SU-DHL-6 (cell line): Measurements from ENCODE around the gene CABLES2.

ENCODE experiments used
- EZH2phosphoT487 ChIP-seq: fragments of 200-600 bp; sonication (generic), shearing (Covaris generic); conservative IDR thresholded peaks from 2 replicates; pipeline ENCODE4 v1.6.1; 2018; ENCODE audit warnings: mild to moderate bottlenecking, antibody characterized with exemption, low read length, moderate library complexity, mixed read lengths
- TF ChIP-seq, protein P1 (sequence below): fragments of 200-600 bp; sonication (generic); IDR thresholded peaks from one replicate; pipeline ENCODE4 v1.5.1; 2017; ENCODE audit warnings: antibody characterized with exemption, mild to moderate bottlenecking, low read length, moderate library complexity; ENCODE audit not compliant: insufficient read depth, poor library complexity, severe bottlenecking

DNA sequence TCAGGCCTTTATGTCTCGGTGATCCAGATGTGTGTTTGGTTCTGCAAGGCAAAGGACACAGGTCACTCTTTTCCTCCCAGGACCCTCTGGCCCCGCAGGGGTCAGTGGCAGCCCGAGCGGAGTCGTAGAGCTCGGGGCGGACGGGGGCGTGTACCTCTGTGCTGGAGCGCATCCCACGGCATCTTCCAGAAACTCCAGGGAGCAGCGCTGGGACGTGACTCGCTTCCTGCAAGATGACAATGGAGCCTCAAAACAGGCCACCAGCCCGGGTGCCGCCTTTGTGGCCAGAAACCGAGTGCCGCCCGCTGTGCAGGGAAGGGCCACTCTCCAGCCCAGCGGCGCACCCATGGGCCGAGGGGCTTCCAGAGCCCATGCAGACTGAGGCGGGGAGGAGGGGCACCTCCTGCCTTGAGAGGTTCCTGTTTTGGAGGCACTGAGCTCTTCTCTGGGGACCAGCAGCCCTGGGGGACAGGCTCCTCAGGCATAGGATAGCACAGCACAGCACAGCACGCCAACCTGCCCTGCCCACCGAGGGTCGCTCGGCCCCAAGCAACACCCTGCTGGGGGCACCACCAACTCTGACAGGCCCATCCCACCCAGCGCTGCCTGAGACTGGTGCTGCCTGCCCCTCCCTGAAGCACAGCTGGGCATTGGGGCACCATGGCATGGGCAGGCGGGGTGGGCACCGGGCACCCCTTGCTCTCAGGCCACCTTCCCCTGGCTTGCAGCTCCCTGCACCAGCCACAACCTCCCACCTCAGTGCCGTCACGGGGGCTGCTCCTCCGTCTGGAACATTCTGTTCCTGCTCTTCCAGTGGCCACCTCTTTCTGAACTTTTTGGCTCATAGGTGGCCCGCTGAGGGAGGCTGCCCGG lies 10.5 kb downstream of the CABLES2 start:
- TF ChIP-seq, protein P1, sequence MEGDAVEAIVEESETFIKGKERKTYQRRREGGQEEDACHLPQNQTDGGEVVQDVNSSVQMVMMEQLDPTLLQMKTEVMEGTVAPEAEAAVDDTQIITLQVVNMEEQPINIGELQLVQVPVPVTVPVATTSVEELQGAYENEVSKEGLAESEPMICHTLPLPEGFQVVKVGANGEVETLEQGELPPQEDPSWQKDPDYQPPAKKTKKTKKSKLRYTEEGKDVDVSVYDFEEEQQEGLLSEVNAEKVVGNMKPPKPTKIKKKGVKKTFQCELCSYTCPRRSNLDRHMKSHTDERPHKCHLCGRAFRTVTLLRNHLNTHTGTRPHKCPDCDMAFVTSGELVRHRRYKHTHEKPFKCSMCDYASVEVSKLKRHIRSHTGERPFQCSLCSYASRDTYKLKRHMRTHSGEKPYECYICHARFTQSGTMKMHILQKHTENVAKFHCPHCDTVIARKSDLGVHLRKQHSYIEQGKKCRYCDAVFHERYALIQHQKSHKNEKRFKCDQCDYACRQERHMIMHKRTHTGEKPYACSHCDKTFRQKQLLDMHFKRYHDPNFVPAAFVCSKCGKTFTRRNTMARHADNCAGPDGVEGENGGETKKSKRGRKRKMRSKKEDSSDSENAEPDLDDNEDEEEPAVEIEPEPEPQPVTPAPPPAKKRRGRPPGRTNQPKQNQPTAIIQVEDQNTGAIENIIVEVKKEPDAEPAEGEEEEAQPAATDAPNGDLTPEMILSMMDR = no peak
- TF ChIP-seq EZH2phosphoT487 = no peak
